Dendritic cell treated with granulocyte-macrophage colony-stimulating factor and Interleukin-4, amounts not matched to agents 40 ng/mL and 50 ng/mL, for 4 days (primary cell): ENCODE data around the gene MRPL21.
A peak's percentile ranks its signal among the peaks of the same experiment; 100 is the strongest.

Experiments
- H3K27ac Mint-ChIP-seq: one replicate; pipeline ENCODE4 v1.8.0; 2022; ENCODE audit warnings: mild to moderate bottlenecking, mixed read lengths
- H3K27me3 Mint-ChIP-seq: one replicate; pipeline ENCODE4 v1.8.0; 2022; ENCODE audit warnings: mild to moderate bottlenecking, mixed read lengths
- H3K36me3 Mint-ChIP-seq: one replicate; pipeline ENCODE4 v1.8.0; 2022; ENCODE audit warnings: low read depth, mixed read lengths
- H3K4me1 Mint-ChIP-seq: one replicate; pipeline ENCODE4 v1.8.0; 2022; ENCODE audit warnings: low read depth, mixed read lengths
- H3K4me3 Mint-ChIP-seq: one replicate; pipeline ENCODE4 v1.8.0; 2022; ENCODE audit warnings: mild to moderate bottlenecking, moderate library complexity, mixed read lengths
- H3K9me3 Mint-ChIP-seq: one replicate; pipeline ENCODE4 v1.8.0; 2022; ENCODE audit warnings: mixed read lengths
- intact Hi-C: fragments of 100-400 bp; cut with micrococcal nuclease; formaldehyde crosslinking; loops from one replicate; pipeline ENCODE4 v1.15.0; 2022

The MRPL21 gene

DNA sequence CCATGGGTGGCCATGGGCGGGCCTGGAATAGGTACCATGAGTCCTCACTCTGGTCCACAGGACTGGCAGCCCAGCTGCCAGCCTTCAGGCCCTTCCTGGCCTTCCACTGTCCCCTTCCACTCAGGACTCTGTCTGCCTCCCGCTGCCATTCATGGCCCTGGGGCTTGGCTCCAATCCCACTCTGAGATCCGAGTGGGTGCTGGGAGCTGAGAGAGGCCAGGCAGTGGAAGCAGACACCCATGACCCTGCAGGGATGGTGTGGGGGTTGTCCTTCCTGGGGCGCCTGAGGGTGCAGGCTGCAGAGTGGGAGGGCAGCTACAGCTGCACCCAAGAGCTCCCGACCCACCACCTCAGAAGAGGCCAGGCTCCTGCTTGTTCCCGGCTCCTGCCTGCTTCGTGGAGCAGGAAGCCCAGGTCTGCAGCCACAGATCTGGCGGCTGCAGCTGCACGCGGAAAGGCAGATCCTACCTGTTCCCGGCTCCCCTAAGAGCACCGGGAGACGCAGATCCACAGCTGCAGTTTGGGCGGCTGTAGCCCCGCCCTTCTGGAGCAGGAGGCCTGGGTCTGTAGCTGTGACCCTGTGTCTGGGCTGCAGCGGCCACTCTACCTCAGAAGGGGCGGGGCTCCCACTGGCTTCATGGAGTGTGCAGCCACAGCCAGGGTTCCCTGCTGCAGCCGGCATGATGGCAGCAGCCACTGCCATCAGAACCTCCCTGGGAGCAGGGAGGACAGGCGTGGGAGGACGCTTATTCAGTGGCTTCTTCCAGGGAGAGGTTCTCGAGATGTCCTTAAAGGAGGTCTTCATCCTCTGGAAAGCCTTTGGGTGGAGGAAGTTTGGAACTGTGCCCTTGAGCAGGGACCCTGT lies 27.6 kb upstream of the MRPL21 start:
- Mint-ChIP-seq H3K36me3 (peaks cover 84% of the 10 kb centered on the region), H3K27me3 (no peaks in the 10 kb centered on the region), H3K4me1 (peaks cover 42% of the 10 kb centered on the region), H3K27ac (no peak overlapping the region), H3K4me3 (no peak overlapping the region), H3K9me3 (peaks cover 2% of the 10 kb centered on the region)
- intact Hi-C loops = no loop called here

DNA sequence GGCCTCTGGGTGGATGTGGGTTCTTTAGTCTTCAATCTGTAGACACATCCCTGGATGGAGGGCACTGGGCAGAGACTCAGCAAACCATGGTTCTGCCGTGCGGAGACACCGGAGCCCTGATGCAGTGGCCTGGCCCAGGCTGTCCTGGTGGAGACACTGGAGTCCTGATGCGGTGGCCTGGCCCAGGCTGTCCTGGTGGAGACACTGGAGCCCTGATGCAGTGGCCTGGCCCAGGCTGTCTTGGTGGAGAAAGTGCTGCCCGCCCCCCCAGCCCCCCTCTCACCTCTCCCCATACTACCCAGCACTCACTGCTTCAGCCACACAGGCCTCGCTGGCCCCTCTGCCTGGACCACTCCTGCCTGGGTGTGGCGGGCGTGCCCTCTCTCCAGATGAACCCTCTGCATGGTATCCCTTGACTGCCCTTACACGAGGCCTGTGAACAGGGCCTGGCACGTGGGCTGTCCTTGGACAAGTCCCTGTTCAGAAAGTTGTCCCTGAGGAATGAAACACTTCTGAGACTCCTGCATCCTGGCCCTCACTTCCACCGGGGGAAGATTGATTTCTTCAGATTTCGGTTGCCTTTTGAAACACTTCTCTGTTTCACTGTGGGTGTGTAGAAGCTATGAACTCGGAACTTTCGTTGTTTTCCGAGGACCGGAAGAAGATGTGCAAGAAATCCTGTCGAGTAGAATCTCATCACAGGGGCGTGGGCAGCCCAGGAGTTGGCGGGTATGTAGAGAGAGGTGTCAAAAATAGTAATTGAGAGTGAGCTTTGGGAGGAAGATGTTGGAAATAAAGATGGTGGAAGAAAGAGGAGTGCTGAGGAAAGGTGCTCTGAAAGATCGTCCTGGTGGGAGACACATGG lies 26.3 kb upstream of the MRPL21 start:
- Mint-ChIP-seq H3K9me3 (peaks cover 13% of the 10 kb centered on the region), H3K27me3 (no peaks in the 10 kb centered on the region), H3K4me1 (peaks cover 42% of the 10 kb centered on the region), H3K36me3 (peaks cover 84% of the 10 kb centered on the region), H3K27ac (peak overlapping the region; percentile 1), H3K4me3 (no peak overlapping the region)
- intact Hi-C loops = loop anchor here (5.0 kb wide), 1 partner anchor 117 kb away; the partner anchor contains the start of gene TPCN2

DNA sequence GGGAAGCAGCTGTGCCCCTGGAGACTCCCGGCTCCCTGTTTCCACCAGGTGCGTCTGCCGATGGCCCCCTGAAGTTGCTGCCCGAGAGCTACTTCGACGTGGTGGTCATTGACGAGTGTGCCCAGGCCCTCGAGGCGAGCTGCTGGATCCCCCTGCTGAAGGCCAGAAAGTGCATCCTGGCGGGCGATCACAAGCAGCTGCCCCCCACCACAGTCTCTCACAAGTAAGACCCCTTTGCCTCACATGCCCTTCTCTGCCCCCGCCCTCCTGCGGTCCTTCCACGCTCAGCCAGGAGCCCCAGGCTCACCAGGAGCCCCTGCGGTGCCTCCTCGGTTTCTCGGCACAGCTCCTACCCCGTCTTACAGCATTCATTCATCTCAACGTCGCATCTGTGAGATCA lies 25.5 kb upstream of the MRPL21 start:
- Mint-ChIP-seq H3K9me3 (peaks cover 13% of the 10 kb centered on the region), H3K27ac (peak overlapping the region; percentile 1), H3K36me3 (peaks cover 84% of the 10 kb centered on the region), H3K4me1 (peaks cover 42% of the 10 kb centered on the region), H3K27me3 (no peaks in the 10 kb centered on the region), H3K4me3 (no peak overlapping the region)
- intact Hi-C loops = loop anchor here (5.0 kb wide), 1 partner anchor 118 kb away; the partner anchor contains the start of gene TPCN2

DNA sequence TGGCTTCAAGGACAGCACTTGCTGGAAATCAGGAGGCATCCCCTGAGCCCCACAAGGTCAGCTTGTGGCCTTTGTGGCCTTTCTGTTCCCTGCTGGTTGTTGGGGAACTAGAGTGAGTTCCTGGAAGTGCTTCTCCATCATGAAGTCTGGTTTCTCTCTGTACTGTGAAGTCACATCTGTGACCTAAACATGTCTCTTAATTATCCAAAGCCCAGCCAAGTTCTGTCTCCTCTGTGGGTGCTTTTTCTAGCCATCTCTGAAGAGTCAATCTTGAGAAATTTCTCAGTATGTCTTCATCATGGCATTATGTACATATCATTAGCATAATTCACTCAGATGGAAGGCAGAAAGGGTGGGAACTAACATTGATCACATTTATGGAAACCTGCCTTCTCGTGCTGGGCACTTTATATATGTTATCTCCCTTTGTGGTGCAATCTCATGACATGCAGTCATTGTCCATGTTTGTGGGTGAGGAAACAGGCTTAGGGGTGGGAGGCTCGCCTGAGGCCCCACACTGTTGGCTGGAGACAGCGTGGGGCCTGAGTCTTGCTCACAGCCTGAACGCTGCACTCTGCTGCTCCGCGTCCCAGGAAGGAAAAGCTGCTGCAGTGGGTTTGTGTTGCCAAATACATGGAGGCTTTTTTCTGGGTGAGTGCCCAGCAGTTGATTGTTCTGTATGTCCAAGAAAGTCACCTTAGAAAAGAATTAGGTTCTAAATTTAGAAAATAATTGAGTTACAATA lies 24.7 kb upstream of the MRPL21 start:
- Mint-ChIP-seq H3K27ac (peak overlapping the region; percentile 92), H3K36me3 (peaks cover 84% of the 10 kb centered on the region), H3K4me3 (peak overlapping the region; percentile 60), H3K9me3 (peaks cover 13% of the 10 kb centered on the region), H3K27me3 (no peaks in the 10 kb centered on the region), H3K4me1 (peaks cover 42% of the 10 kb centered on the region)
- intact Hi-C loops = loop anchor here (5.0 kb wide), 1 partner anchor 119 kb away; the partner anchor contains the start of gene TPCN2

DNA sequence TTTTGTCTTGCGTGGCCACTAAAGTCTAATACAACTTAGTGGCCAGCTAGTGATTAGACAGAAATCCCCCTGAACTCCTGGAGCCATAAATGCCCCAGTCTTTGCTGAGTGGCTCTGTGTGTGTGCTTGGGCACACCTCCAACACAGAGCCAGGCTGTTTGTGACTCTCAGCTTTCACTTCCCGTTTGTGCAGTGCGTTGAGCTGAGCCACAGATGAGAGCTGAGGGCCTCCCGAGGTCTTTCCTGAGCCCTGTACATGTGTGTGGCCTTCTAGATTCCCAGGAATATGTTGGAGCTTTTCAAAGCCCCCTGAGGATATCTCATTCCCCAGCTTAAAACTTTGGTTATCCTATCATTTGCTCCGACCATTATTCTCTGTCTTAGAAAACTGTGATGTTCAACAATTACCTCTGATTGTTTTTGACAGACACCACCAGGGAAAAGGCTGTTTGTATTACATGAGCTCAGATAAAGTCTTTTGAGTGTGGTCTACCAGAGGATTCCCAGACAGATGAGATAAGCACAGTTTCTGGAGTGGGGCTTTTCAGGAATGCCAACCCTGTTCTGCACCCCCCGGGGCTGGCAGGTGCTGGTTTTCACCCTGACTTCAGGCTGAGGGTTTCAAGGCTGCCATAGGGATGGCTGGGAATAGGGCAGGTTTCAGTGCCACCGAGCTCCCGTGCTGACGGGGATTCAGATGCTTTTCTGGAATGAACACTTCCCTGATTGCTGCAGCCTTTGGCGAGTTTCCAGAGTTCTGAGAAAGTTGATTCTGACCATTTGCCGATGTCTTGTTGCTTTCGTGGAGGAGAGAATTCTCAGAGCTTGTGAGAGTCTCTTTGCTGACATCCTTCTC lies 23.9 kb upstream of the MRPL21 start:
- peak overlapping the region; percentile 60 for H3K4me3 Mint-ChIP-seq
- intact Hi-C loops = loop anchor here (5.0 kb wide), 1 partner anchor 120 kb away; the partner anchor contains the start of gene TPCN2
- peaks cover 42% of the 10 kb centered on the region for H3K4me1 Mint-ChIP-seq
- H3K27me3 Mint-ChIP-seq = no peaks in the 10 kb centered on the region
- H3K36me3 Mint-ChIP-seq = peaks cover 84% of the 10 kb centered on the region
- H3K27ac Mint-ChIP-seq = peak overlapping the region; percentile 92
- peaks cover 13% of the 10 kb centered on the region for H3K9me3 Mint-ChIP-seq

DNA sequence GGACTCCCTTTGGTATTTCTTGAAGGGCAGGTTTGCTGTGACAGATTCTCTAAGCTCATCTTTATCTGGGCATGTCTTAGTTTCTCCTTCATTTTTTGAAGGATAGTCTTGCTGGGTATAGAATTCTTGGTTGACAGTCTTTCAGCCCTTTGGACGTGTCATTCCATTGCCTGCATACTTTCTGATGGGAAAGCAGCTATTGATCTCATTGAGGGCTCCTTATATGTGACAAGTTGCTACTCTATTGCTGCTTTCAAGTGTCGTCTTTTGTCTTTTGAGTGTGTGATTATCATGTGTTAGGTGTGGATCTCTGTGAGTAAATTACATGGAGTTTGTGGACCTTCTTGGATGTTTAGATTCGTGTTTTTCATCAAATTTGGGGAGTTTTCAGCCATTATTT lies 22.0 kb upstream of the MRPL21 start:
- Mint-ChIP-seq H3K4me1 (peaks cover 36% of the 10 kb centered on the region), H3K27ac (no peak overlapping the region), H3K9me3 (peaks cover 13% of the 10 kb centered on the region), H3K36me3 (peaks cover 85% of the 10 kb centered on the region), H3K27me3 (no peaks in the 10 kb centered on the region), H3K4me3 (no peak overlapping the region)
- intact Hi-C loops = loop anchor here (5.0 kb wide), 1 partner anchor 122 kb away; the partner anchor contains the start of gene TPCN2

DNA sequence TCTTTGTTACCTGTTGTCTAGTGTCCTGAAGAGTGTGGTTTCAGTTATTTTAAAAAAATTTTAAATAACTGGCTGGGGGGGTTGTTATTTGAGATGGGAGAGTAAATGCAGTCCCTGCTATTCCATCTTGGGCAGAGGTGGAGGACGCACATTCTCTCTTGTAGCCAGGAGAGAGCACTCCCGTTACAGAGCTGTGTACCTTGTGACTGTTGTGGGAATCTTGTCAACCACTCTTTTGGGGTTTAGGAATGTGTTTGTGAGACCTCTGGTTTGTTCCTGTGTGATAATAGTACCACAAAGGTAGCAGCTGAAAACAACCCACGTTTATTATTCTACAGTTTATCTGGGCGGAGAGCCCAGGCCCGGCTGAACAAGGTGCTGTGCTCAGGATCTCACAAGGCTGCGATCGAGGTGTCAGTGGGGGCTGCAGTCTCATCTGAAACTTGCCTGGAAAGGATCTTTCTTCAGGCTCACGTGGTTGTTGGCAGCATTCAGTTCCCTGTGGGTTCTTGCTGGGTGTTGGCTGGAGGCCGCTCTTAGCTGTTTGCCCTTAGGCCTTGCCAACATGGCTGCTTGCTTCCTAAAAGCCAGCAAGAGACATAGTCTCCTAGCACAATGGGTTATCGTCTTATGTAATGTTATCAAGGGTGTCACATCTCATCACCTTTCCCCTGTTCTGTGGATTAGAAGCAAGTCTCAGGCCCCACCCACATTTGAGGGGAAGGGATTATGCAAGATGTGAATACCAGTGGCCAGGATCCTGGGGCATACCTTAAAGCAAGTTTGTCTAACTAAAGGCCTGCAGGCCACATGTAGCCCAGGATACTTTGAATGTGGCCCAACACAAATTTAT lies 20.7 kb upstream of the MRPL21 start:
- Mint-ChIP-seq H3K27ac (no peak overlapping the region), H3K4me1 (peaks cover 23% of the 10 kb centered on the region), H3K9me3 (peaks cover 13% of the 10 kb centered on the region), H3K36me3 (peaks cover 85% of the 10 kb centered on the region), H3K4me3 (no peak overlapping the region), H3K27me3 (no peaks in the 10 kb centered on the region)
- intact Hi-C loops = no loop called here

DNA sequence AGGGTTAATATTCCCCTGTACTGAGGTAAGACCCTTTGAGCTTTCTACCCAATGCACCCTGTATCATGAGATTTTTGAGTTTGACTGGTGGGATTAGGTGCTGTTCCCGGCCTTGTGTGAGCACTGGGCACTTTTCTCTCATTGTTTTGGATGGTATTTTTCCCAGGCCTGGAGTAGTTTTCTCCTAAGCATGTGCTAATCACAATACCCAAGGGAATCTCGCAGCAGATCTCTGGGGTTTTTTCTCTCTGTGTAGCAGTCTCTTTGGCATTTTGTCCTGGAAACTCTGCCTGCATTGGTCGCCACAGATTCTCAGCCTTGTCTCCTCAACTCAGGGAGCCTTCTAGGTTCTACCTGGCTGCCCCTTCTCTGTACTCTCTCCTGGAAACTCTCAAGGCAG lies 20.0 kb upstream of the MRPL21 start:
- Mint-ChIP-seq H3K27me3 (no peaks in the 10 kb centered on the region), H3K27ac (no peak overlapping the region), H3K9me3 (peaks cover 13% of the 10 kb centered on the region), H3K36me3 (peaks cover 86% of the 10 kb centered on the region), H3K4me1 (peaks cover 19% of the 10 kb centered on the region), H3K4me3 (no peak overlapping the region)
- intact Hi-C loops = no loop called here

DNA sequence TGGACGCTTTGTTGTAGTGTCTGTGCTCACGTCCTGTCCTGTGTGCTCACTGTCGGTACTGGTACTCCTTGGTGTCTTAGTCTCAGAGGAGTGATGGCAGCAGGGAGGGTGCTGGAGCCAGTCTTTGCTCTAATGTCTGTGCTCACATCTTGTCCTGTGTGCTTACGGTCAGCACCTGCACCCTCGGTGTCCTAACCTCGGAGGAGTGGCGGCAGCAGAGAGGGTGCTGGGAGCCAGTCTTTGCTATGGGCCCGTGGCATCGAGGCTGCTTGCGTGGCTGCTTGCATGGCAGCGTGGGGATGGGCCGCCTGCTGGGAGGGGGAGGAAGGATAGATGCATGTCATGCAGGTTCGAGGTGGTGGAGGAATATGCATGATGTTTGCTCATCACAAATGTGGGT lies 12.8 kb upstream of the MRPL21 start:
- intact Hi-C loops = no loop called here
- H3K4me1 Mint-ChIP-seq = no peaks in the 10 kb centered on the region
- H3K4me3 Mint-ChIP-seq = no peak overlapping the region
- no peaks in the 10 kb centered on the region for H3K27me3 Mint-ChIP-seq
- no peaks in the 10 kb centered on the region for H3K9me3 Mint-ChIP-seq
- H3K36me3 Mint-ChIP-seq = peaks cover 99% of the 10 kb centered on the region
- H3K27ac Mint-ChIP-seq = no peak overlapping the region

DNA sequence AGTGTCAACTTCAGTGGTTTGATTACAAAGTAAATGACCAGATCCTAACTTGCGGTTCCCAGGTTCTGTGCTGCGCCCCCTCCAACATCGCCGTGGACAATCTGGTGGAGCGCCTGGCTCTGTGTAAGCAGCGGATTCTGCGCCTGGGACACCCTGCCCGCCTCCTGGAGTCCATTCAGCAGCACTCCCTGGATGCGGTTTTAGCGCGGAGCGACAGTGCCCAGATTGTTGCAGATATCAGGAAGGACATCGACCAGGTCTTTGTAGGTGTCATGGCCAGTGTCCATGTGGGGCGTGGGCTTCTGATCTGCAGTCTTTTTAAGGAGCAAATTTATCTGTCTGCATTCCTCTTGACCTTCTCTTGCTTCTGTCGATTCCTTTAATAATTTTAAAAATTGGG lies 11.1 kb upstream of the MRPL21 start:
- Mint-ChIP-seq H3K9me3 (no peaks in the 10 kb centered on the region), H3K27me3 (no peaks in the 10 kb centered on the region), H3K27ac (no peak overlapping the region), H3K4me3 (no peak overlapping the region), H3K4me1 (no peaks in the 10 kb centered on the region), H3K36me3 (peaks cover 100% of the 10 kb centered on the region)
- intact Hi-C loops = no loop called here

DNA sequence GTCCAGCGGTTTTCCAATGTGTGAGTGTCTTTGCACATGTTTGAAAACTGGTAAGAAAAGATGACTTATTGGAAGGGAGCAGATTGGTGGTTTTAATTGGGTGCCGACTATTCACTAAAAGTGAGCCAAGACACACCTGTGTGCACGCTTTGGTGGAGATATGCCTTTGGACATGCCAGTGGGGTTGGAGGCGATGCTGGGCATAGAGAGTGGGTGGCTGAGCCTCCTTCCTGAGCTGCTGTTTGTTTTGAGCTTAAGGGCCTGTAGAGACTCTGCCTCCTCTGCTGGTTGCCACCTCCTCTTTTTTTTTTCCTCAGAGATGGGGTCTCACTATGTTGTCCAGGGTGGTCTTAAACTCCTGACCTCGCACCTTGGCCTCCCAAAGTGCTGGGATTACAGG lies 9.6 kb upstream of the MRPL21 start:
- Mint-ChIP-seq H3K36me3 (peaks cover 100% of the 10 kb centered on the region), H3K4me3 (no peak overlapping the region), H3K27ac (no peak overlapping the region), H3K9me3 (no peaks in the 10 kb centered on the region), H3K27me3 (no peaks in the 10 kb centered on the region), H3K4me1 (no peaks in the 10 kb centered on the region)
- intact Hi-C loops = no loop called here

DNA sequence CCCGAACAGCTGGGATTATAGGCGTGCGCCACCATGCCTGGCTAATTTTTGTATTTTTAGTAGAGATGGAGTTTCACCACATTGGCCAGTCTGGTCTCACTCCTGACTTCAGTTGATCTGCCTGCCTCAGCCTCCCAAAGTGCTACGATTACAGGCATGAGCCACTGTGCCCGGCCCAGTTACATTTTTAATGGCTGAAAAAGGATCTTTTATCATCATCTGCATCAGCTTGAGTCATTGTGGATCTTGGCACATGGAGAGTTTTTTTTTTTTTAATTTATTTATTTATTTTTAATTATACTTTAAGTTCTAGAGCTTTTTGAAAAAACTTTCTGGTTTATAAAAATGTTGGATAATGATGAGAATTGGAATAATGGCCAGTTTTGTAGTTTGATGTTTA lies 8.6 kb upstream of the MRPL21 start:
- no peak overlapping the region for H3K27ac Mint-ChIP-seq
- no peak overlapping the region for H3K4me3 Mint-ChIP-seq
- H3K4me1 Mint-ChIP-seq = no peaks in the 10 kb centered on the region
- no peaks in the 10 kb centered on the region for H3K9me3 Mint-ChIP-seq
- H3K27me3 Mint-ChIP-seq = no peaks in the 10 kb centered on the region
- intact Hi-C loops = no loop called here
- peaks cover 100% of the 10 kb centered on the region for H3K36me3 Mint-ChIP-seq
